OCI-LY3 (cell line): Measurements from ENCODE around the gene APOBEC3G.
"Not testable (repeated sequence)": the region's sequence is repeated elsewhere in the genome, so short reads cannot be mapped to it uniquely, and the experiment has no call there.

ENCODE experiments used
- CTCF ChIP-seq: fragments of 200-600, 300-600 bp; sonication (generic); IDR thresholded peaks from 2 replicates; pipeline ENCODE4 v1.5.1; 2014; ENCODE audit warnings: antibody characterized with exemption, low read length, low read depth
- EZH2phosphoT487 ChIP-seq: fragments of 200-600 bp; shearing (Covaris generic); IDR thresholded peaks from 2 replicates; pipeline ENCODE4 v1.6.1; 2018; ENCODE audit warnings: antibody characterized with exemption, mixed run types, low read depth

- not testable (repeated sequence) for TF ChIP-seq CTCF, EZH2phosphoT487
Observed at GRCh38 chr22:39061951-39062350, 15.1 kb upstream of the APOBEC3G start.
